Panc1 (cell line): ENCODE data around the gene ZNF444. TPM values are rescaled to one million over a fixed set of nuclear protein-coding genes. Genes with fewer than 3 reads are reported as not detected.

Experiments
- ATAC-seq: fragments of 200-7000 bp; cut with Tn5 transposase; 2 replicates; pipeline ENCODE4 v1.9.1; 2020; ENCODE audit warnings: mild to moderate bottlenecking, moderate library complexity
- Bru-seq: library from RNA; stranded (reverse); fragments of 400-500 nt; gene quantifications from one replicate; lab custom pipeline; 2021; lab: Mats Ljungman, UMichigan
- BruChase-seq, 2 experiments: library from RNA; stranded (reverse); fragments of 400-500 nt; gene quantifications; one replicate each; lab custom pipeline; 2021; lab: Mats Ljungman, UMichigan
- BruUV-seq: library from RNA; stranded (reverse); fragments of 400-500 nt; replicated peaks from 2 replicates; lab custom pipeline; 2021; lab: Mats Ljungman, UMichigan
- CTCF ChIA-PET: fragments of 300-600 bp; sonication (Branson Sonifier 250); formaldehyde crosslinking; loops from one replicate; lab custom pipeline; 2022; ENCODE audit warnings: antibody characterized with exemption; lab: Charles Lee
- POLR2A ChIA-PET: fragments of 300-600 bp; sonication (Branson Sonifier 250); formaldehyde crosslinking; loops from one replicate; lab custom pipeline; 2022; ENCODE audit warnings: antibody characterized with exemption; lab: Charles Lee
- DNase-seq: peaks from one replicate; pipeline ENCODE4 v3.0.0-alpha.2; 2010; ENCODE audit warnings: low read depth, low spot score
- H3K27ac ChIP-seq: 2 replicates; pipeline ENCODE4 v1.5.1; 2011; ENCODE audit warnings: mild to moderate bottlenecking, low read length, inconsistent platforms
- H3K27me3 ChIP-seq: fragments of 200-500 bp; sonication (Bioruptor generic); 2 replicates; pipeline ENCODE4 v1.6.0; 2014; ENCODE audit warnings: low read length, inconsistent platforms; ENCODE audit not compliant: control insufficient read depth, insufficient read depth
- H3K36me3 ChIP-seq: fragments of 200-500 bp; sonication (Bioruptor generic); 2 replicates; pipeline ENCODE4 v1.5.1; 2014; ENCODE audit warnings: inconsistent platforms, mild to moderate bottlenecking, low read length, moderate library complexity; ENCODE audit not compliant: control insufficient read depth, insufficient read depth
- H3K4me1 ChIP-seq: 2 replicates; pipeline ENCODE4 v1.5.1; 2011; ENCODE audit warnings: inconsistent platforms, mild to moderate bottlenecking, low read length, moderate library complexity; ENCODE audit not compliant: control insufficient read depth, insufficient read depth
- H3K4me3 ChIP-seq, 2 experiments: 2 replicates each; pipeline ENCODE4 v1.5.1; 2011 to 2012; ENCODE audit warnings: low read depth in 2 of 2, low read length in 2 of 2, mild to moderate bottlenecking in 2 of 2, inconsistent platforms in 1 of 2, moderate library complexity in 1 of 2
- H3K9me3 ChIP-seq: fragments of 200-500 bp; sonication (Bioruptor generic); 2 replicates; pipeline ENCODE4 v1.5.1; 2014; ENCODE audit warnings: low read depth, mild to moderate bottlenecking, inconsistent platforms, low read length, moderate library complexity; ENCODE audit not compliant: control insufficient read depth, insufficient read depth
- POLR2AphosphoS5 ChIP-seq: IDR thresholded peaks from 2 replicates; pipeline ENCODE4 v1.6.1; 2012; ENCODE audit warnings: mild to moderate bottlenecking, low read depth, low read length, moderate library complexity
- TCF7L2 ChIP-seq: IDR thresholded peaks from 2 replicates; pipeline ENCODE4 v1.6.1; 2011; ENCODE audit warnings: mild to moderate bottlenecking, low read depth, low read length, inconsistent platforms
- in situ Hi-C: cut with HindIII; loops from 2 replicates; pipeline ENCODE4 v1.10.0; 2016; ENCODE audit warnings: low sequenced_read_pairs, low pct_unique_long_range_greater_than_20kb
- intact Hi-C: fragments of 100-400 bp; cut with micrococcal nuclease; formaldehyde crosslinking; loops from one replicate; pipeline ENCODE4 v1.10.0; 2022; ENCODE audit not compliant: unreplicated experiment
- long read RNA-seq: library from polyadenylated mRNA; unstranded; transcript quantifications from one replicate; pipeline ENCODE4 v2.0.0, GENCODE V29; 2021; ENCODE audit not compliant: unreplicated experiment
- polyA plus RNA-seq: library from polyadenylated mRNA; unstranded; fragments of >200 nt; gene quantifications from one replicate; pipeline ENCODE4 v1.2.1, GENCODE V29; 2012; ENCODE audit warnings: missing spikeins; ENCODE audit not compliant: insufficient read length
- total RNA-seq: library from RNA; stranded (reverse); gene quantifications from one replicate; pipeline ENCODE4 v1.2.1, GENCODE V29; 2021; ENCODE audit not compliant: unreplicated experiment
- TF ChIP-seq, protein P1 (sequence below): fragments of 450-650 bp; IDR thresholded peaks from 2 replicates; pipeline ENCODE4 v1.5.1; 2017; ENCODE audit warnings: mild to moderate bottlenecking
- TF ChIP-seq, protein P2 (sequence below), 2 experiments: IDR thresholded peaks; 2 replicates each; pipeline ENCODE4 v1.6.1; 2011 to 2012; ENCODE audit warnings: low read depth in 2 of 2, control low read depth in 1 of 2, low read length in 1 of 2, mild to moderate bottlenecking in 1 of 2, moderate library complexity in 1 of 2; ENCODE audit not compliant: insufficient read depth in 1 of 2

The ZNF444 gene
- total RNA-seq (81.5 TPM), Bru-seq, nascent RNA (percentile 79 among the genes with signal in this experiment), BruChase-seq, experiment 1, labeled RNA remaining after a 2-hour chase (percentile 83 among the genes with signal in this experiment), BruChase-seq, experiment 2, labeled RNA remaining after a 6-hour chase (percentile 85 among the genes with signal in this experiment)
- 95.0 TPM for polyA plus RNA-seq
- long read RNA-seq, transcript ZNF444-211 (5 exons, 1,906 nt) = minor isoform, 10 of 84 reads
- long read RNA-seq, transcript ZNF444-201 (5 exons, 2,042 nt) = major isoform, 32 of 84 reads
- long read RNA-seq, partial matches to known transcripts = 11 of 84 reads
- long read RNA-seq, other reads (novel, unspliced or antisense) = 31 of 84 reads

DNA sequence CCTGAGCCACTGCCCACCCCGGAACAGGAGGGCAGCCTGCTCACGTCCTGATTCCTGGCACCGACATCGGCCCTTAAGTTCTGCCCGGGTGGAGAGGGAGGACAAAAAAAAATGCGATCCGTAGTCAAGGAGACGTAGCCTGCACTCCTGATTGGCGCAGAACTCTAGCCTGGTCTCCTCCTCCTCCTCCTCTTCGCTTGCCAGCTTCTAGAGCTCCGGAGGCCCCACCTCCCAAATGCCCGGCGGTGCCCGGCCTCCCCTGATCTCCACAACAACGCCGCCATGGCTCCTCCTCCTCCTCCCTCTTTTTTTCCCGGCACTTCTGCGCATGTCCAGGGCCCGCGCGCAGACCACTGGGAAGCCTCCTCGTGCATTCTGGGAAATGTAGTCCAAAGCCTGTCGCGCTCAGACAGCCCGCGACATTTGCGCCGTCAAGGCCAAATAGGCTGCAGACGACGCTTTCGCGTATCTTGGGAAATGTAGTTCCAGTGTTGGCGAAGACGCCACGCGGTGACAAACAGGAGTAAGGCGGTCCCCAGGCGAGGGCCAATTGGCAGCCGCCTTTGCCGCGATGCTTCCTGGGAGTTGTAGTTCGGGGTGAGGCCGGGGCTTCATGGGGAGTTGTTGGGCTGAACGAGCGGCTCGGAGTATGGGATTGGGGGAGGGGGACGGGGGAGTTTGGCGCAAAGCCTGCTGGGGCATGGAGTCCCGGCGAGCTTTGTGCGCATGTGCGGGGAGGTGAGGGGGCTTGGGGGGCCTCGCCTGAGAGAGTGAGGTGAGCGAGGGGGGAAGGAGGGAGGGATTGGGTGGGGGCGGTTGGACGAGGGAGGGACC, at the start of gene ZNF444:
ZNF444 (plus strand) TSS at position 705 of the 834 bp plus-strand sequence. CDS start 5,625 bp downstream, outside the sequence.
- H3K27me3 ChIP-seq = no peaks in the 10 kb centered on the region
- H3K4me1 ChIP-seq = peaks cover 23% of the 10 kb centered on the region
- TF ChIP-seq, protein P1, sequence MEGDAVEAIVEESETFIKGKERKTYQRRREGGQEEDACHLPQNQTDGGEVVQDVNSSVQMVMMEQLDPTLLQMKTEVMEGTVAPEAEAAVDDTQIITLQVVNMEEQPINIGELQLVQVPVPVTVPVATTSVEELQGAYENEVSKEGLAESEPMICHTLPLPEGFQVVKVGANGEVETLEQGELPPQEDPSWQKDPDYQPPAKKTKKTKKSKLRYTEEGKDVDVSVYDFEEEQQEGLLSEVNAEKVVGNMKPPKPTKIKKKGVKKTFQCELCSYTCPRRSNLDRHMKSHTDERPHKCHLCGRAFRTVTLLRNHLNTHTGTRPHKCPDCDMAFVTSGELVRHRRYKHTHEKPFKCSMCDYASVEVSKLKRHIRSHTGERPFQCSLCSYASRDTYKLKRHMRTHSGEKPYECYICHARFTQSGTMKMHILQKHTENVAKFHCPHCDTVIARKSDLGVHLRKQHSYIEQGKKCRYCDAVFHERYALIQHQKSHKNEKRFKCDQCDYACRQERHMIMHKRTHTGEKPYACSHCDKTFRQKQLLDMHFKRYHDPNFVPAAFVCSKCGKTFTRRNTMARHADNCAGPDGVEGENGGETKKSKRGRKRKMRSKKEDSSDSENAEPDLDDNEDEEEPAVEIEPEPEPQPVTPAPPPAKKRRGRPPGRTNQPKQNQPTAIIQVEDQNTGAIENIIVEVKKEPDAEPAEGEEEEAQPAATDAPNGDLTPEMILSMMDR = no peak
- TF ChIP-seq TCF7L2 = peak; percentile 41; the same call in 1 of the 2 replicates
- TF ChIP-seq POLR2AphosphoS5 = peak; percentile 57; the same call in 1 of the 2 replicates
- TF ChIP-seq, protein P2, sequence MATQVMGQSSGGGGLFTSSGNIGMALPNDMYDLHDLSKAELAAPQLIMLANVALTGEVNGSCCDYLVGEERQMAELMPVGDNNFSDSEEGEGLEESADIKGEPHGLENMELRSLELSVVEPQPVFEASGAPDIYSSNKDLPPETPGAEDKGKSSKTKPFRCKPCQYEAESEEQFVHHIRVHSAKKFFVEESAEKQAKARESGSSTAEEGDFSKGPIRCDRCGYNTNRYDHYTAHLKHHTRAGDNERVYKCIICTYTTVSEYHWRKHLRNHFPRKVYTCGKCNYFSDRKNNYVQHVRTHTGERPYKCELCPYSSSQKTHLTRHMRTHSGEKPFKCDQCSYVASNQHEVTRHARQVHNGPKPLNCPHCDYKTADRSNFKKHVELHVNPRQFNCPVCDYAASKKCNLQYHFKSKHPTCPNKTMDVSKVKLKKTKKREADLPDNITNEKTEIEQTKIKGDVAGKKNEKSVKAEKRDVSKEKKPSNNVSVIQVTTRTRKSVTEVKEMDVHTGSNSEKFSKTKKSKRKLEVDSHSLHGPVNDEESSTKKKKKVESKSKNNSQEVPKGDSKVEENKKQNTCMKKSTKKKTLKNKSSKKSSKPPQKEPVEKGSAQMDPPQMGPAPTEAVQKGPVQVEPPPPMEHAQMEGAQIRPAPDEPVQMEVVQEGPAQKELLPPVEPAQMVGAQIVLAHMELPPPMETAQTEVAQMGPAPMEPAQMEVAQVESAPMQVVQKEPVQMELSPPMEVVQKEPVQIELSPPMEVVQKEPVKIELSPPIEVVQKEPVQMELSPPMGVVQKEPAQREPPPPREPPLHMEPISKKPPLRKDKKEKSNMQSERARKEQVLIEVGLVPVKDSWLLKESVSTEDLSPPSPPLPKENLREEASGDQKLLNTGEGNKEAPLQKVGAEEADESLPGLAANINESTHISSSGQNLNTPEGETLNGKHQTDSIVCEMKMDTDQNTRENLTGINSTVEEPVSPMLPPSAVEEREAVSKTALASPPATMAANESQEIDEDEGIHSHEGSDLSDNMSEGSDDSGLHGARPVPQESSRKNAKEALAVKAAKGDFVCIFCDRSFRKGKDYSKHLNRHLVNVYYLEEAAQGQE (IDR thresholded peaks at IDR 0.05; ENCODE audit: insufficient read depth in 1 of 2, low read depth in 2 of 2, low read length in 1 of 2) = peak in 1 of 2 experiments; percentile 66; a peak in 1 of 4 replicates
- H3K4me3 ChIP-seq = peak within 1 kb of the TSS; percentile 61 to 71
- CTCF ChIA-PET = no interaction called here
- DNase-seq = peak; percentile 97
- POLR2A ChIA-PET = interaction anchor here (0.5 to 0.6 kb wide), 3 partner anchors 22 to 934 kb away, joined by 4 to 18 read pairs (median 8); partner anchors contain the start of gene ZNF579
- H3K9me3 ChIP-seq = no peaks in the 10 kb centered on the region
- intact Hi-C loops (no loop called here), in situ Hi-C loops (no loop called here)
- ATAC-seq = peak; percentile 95
- H3K27ac ChIP-seq = peak within 1 kb of the TSS; percentile 84
- no TSS peak for BruUV-seq
- no peaks in the 10 kb centered on the region for H3K36me3 ChIP-seq

DNA sequence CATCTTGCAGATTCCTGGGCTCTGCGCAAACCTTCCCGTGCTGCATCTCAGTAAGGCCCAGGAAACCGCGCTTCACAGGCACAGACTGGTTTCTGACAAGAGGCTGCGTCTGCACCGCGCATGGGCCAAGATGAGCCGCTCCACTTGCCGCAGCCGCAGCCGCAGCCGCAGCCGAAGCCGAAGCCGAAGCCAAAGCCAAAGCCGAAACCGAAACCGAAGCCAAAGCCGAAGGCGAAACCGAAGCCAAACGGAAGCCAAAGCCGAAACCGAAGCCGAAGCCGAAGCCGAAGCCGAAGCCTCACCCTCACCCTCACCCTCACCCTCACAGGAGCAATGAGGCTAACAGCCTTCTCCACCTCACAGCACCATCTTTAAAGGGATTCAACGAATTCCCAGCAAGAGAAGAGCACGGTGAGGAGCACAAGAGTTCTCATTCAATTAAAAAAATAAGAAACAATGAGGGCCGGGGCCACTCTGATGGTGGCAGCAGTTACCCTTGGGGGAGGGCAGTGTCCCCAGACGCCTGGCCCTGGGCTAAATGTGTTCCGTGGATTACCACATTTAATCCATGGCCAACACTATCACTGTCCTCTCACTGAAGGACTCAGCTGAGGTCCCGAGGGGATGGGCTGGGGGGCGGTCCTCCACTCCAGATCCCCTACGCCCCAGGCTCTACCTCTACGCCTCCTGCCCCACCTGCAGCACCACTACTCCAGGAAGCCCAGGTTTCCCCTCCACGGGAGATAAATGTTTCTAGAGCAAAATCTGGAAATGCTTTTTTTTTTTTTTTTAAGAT, 49.1 kb upstream of the ZNF444 start:
- ChIA-PET CTCF (interaction anchor here (0.5 kb wide), 1 partner anchor 39 kb away, joined by 5 read pairs; no protein-coding TSS in a partner anchor), POLR2A (no interaction called here)
- Histone ChIP-seq H3K4me1 (peaks cover 22% of the 10 kb centered on the region), H3K27me3 (no peaks in the 10 kb centered on the region), H3K4me3 (peak overlapping the region; percentile 46 to 69), H3K9me3 (no peaks in the 10 kb centered on the region), H3K27ac (peak overlapping the region; percentile 94), H3K36me3 (no peaks in the 10 kb centered on the region)
- intact Hi-C loops = no loop called here
- peak; percentile 83 for ATAC-seq
- DNase-seq = no peak
- no TSS peak for BruUV-seq
- peak; percentile 52; the same call in 1 of the 2 replicates for TF ChIP-seq POLR2AphosphoS5
- TF ChIP-seq, protein P1 = no peak
- in situ Hi-C loops = no loop called here
